ENCODE results near the gene TPCN1.

The TPCN1 gene

DNA sequence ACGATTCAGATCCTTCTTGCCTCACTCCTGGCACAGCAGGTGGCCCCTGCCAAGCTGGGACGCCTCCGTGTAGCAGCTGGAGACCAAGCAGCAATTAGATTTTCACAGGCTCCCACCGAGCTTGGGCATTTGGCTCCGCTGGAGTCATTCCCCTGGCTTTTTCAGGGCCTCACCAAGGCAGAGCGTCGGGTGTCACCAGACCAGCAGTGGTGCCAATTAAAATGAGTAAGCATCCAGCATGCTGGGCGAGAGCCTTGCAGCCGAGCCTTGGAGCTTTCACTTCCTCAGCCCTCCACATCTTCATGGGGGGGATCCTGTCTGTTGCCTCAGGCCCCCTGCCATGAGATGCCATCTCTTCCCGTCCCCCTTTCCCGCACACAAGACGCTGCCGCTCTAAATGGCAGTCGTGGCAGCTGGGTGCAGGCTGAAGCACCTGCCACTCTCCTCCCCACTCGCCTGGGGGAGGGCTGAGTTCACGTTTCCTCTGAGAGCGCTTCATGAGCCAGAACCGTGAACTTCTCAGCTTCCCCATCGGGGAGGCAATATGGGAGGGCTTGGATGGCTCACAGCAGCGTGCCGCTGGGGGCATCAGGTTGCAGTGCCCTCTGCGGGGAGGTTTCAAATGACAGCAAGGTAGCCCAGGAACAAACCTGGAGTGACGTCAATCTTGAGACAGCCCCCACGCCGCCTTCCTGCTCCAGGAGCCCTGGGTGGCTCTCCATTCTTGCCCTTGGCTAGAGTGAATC lies 11.7 kb downstream of the TPCN1 start (continued):
- TF ChIP-seq SP7 (tag by site-specific recombination; IDR thresholded peaks at IDR 0.05): peak; percentile 80
- TF ChIP-seq, protein P1, sequence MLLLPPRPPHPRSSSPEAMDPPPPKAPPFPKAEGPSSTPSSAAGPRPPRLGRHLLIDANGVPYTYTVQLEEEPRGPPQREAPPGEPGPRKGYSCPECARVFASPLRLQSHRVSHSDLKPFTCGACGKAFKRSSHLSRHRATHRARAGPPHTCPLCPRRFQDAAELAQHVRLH (tag by site-specific recombination; IDR thresholded peaks at IDR 0.05): no peak
- TF ChIP-seq TCF7L2 (IDR thresholded peaks at IDR 0.05; ENCODE audit: borderline replicate concordance, low read depth, low read length): no peak
- no peak for TF ChIP-seq GLI4 (tag by site-specific recombination; IDR thresholded peaks at IDR 0.05)
- TF ChIP-seq, protein P2, sequence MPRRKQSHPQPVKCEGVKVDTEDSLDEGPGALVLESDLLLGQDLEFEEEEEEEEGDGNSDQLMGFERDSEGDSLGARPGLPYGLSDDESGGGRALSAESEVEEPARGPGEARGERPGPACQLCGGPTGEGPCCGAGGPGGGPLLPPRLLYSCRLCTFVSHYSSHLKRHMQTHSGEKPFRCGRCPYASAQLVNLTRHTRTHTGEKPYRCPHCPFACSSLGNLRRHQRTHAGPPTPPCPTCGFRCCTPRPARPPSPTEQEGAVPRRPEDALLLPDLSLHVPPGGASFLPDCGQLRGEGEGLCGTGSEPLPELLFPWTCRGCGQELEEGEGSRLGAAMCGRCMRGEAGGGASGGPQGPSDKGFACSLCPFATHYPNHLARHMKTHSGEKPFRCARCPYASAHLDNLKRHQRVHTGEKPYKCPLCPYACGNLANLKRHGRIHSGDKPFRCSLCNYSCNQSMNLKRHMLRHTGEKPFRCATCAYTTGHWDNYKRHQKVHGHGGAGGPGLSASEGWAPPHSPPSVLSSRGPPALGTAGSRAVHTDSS (tag by site-specific recombination; IDR thresholded peaks at IDR 0.05): no peak
- no peak for TF ChIP-seq ZNF132 (tag by site-specific recombination; IDR thresholded peaks at IDR 0.05; ENCODE audit: borderline replicate concordance)
- TF ChIP-seq ZNF776 (tag by site-specific recombination; IDR thresholded peaks at IDR 0.05; ENCODE audit: borderline replicate concordance): no peak
- no peak for TF ChIP-seq ZNF426 (tag by site-specific recombination; IDR thresholded peaks at IDR 0.05)
- TF ChIP-seq ZNF366 (tag by site-specific recombination; conservative IDR thresholded peaks at IDR 0.05): peak; percentile 52; the same call in 1 of the 2 replicates
- TF ChIP-seq RBAK (tag by site-specific recombination; IDR thresholded peaks at IDR 0.05): no peak
- TF ChIP-seq ZNF37A (tag by site-specific recombination; IDR thresholded peaks at IDR 0.05): no peak
- TF ChIP-seq KLF10 (tag by site-specific recombination; IDR thresholded peaks at IDR 0.05): no peak
- peak; percentile 90 for TF ChIP-seq ZNF629 (tag by site-specific recombination; IDR thresholded peaks at IDR 0.05)
- no peak for TF ChIP-seq ZBTB10 (tag by site-specific recombination; IDR thresholded peaks at IDR 0.05)
- no peak for TF ChIP-seq ZNF626 (tag by site-specific recombination; IDR thresholded peaks at IDR 0.05)
- 0 out of 2 replicates have a peak, but pooled peaks have one; percentile 10 for TF ChIP-seq EGR2 (tag by site-specific recombination; IDR thresholded peaks at IDR 0.05; ENCODE audit: low read depth)
- peak; percentile 81; the same call in 1 of the 2 replicates for TF ChIP-seq KLF17 (tag by site-specific recombination; IDR thresholded peaks at IDR 0.05)
- 0 out of 2 replicates have a peak, but pooled peaks have one; percentile 6 for TF ChIP-seq ZNF660 (tag by site-specific recombination; IDR thresholded peaks at IDR 0.05)
- peak; percentile 92 for TF ChIP-seq GLIS2 (tag by site-specific recombination; IDR thresholded peaks at IDR 0.05)
- no peak for TF ChIP-seq ZNF707 (tag by site-specific recombination; IDR thresholded peaks at IDR 0.05)
- TF ChIP-seq, protein P3, sequence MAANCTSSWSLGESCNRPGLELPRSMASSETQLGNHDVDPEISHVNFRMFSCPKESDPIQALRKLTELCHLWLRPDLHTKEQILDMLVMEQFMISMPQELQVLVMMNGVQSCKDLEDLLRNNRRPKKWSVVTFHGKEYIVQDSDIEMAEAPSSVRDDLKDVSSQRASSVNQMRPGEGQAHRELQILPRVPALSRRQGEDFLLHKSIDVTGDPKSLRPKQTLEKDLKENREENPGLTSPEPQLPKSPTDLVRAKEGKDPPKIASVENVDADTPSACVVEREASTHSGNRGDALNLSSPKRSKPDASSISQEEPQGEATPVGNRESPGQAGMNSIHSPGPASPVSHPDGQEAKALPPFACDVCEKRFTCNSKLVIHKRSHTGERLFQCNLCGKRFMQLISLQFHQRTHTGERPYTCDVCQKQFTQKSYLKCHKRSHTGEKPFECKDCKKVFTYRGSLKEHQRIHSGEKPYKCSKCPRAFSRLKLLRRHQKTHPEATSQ (tag by site-specific recombination; IDR thresholded peaks at IDR 0.05): no peak
- TF ChIP-seq ZNF645 (tag by site-specific recombination; IDR thresholded peaks at IDR 0.05): no peak
- TF ChIP-seq ZFP37 (tag by site-specific recombination; IDR thresholded peaks at IDR 0.05): peak; percentile 90
- TF ChIP-seq ZBTB21 (tag by site-specific recombination; IDR thresholded peaks at IDR 0.05): peak; percentile 69
- TF ChIP-seq ZNF548 (tag by site-specific recombination; IDR thresholded peaks at IDR 0.05): no peak
- TF ChIP-seq ZNF292 (tag by site-specific recombination; IDR thresholded peaks at IDR 0.05; ENCODE audit: borderline replicate concordance, low read depth): no peak
- no peak for TF ChIP-seq ZSCAN4 (tag by site-specific recombination; IDR thresholded peaks at IDR 0.05)
- no peak for TF ChIP-seq ZNF311 (tag by site-specific recombination; IDR thresholded peaks at IDR 0.05; ENCODE audit: borderline replicate concordance)
- no peak for TF ChIP-seq HOXA7 (CRISPR knock-in tag; IDR thresholded peaks at IDR 0.05; ENCODE audit: borderline replicate concordance)
- TF ChIP-seq ZNF416 (tag by site-specific recombination; IDR thresholded peaks at IDR 0.05): no peak
- no peak for TF ChIP-seq SCRT1 (tag by site-specific recombination; IDR thresholded peaks at IDR 0.05; ENCODE audit: borderline replicate concordance)
- no peak for TF ChIP-seq ZNF791 (tag by site-specific recombination; IDR thresholded peaks at IDR 0.05)

Data from HEK293 (cell line).